ENCODE results near the gene PGGHG.
"Not testable (repeated sequence)": the region's sequence is repeated elsewhere in the genome, so short reads cannot be mapped to it uniquely, and the experiment has no call there.

PGGHG gene

GRCh38 chr11:284105-285020, 4.6 kb upstream of the PGGHG start:
- in situ Hi-C loops (cut with HindIII; ENCODE audit: low sequenced_read_pairs) = no loop called here

GRCh38 chr11:285021-285893, 3.7 kb upstream of the PGGHG start:
- in situ Hi-C loops (cut with HindIII; ENCODE audit: low sequenced_read_pairs) = no loop called here

DNA sequence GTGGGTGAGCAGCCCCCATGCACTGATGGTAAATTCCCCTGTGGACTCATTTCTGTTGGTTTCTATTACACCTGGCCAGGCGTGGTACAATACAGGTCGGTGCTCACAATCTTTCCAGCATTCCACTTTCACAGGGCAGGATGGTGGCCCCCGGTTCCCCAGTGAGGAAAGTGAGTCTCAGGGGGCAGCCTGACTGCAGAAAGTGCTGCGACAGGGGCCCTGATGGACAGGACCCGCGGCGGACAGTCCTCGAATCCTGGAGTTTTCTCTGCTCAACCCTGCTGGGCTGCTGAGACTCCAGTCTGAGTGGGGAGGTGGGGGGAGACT, 3.1 kb upstream of the PGGHG start:
- in situ Hi-C loops (cut with HindIII; ENCODE audit: low sequenced_read_pairs) = no loop called here

- in situ Hi-C loops (cut with HindIII; ENCODE audit: low sequenced_read_pairs) = not testable (repeated sequence)
Measured at GRCh38 chr11:286977-287820, 1.7 kb upstream of the PGGHG start.

- in situ Hi-C loops (cut with HindIII; ENCODE audit: low sequenced_read_pairs) = no loop called here
Measured at GRCh38 chr11:287821-288477, 977 bp upstream of the PGGHG start.

GRCh38 chr11:289398-289711, 429 bp downstream of the PGGHG start:
- in situ Hi-C loops (cut with HindIII; ENCODE audit: low sequenced_read_pairs) = no loop called here

DNA sequence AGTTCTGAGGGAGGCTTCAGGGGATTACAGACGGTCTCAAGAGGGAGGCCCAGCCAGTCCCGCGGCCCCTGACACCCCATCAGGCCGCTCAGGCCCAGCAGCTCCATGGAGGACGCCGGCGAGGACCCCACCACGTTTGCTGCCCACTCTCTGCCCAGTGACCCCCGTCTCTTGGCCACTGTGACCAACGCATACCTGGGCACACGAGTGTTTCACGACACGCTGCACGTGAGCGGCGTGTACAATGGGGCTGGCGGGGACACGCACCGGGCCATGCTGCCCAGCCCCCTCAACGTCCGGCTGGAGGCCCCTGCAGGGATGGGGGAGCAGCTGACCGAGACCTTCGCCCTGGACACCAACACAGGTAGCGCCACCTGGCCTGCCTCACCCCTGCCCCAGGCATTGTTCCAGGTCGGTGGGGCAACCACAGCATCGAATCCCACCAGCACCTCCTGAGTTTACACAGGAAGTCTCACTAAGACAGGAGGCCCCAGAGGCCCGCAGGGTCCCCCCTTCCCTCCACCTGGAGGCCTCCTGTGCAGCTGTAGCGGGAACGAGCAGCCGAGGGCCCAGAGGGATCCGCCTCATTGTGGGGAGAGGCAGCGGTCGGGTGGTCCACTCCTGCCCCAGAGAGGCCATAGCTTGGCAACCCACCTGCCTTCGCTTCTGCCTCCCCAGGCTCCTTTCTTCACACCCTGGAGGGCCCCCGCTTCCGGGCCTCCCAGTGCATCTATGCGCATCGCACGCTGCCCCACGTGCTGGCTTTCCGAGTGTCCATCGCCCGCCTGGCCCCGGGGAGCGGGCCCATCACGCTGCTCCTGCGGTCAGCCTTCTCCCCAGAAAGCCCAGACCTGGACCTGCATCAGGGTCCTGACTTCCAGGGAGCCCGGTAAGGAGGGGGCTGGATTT, 1.0 kb downstream of the PGGHG start:
- in situ Hi-C loops (cut with HindIII; ENCODE audit: low sequenced_read_pairs) = no loop called here

- in situ Hi-C loops (cut with HindIII; ENCODE audit: low sequenced_read_pairs) = no loop called here
Measured at GRCh38 chr11:290621-291231, 1.8 kb downstream of the PGGHG start.

DNA sequence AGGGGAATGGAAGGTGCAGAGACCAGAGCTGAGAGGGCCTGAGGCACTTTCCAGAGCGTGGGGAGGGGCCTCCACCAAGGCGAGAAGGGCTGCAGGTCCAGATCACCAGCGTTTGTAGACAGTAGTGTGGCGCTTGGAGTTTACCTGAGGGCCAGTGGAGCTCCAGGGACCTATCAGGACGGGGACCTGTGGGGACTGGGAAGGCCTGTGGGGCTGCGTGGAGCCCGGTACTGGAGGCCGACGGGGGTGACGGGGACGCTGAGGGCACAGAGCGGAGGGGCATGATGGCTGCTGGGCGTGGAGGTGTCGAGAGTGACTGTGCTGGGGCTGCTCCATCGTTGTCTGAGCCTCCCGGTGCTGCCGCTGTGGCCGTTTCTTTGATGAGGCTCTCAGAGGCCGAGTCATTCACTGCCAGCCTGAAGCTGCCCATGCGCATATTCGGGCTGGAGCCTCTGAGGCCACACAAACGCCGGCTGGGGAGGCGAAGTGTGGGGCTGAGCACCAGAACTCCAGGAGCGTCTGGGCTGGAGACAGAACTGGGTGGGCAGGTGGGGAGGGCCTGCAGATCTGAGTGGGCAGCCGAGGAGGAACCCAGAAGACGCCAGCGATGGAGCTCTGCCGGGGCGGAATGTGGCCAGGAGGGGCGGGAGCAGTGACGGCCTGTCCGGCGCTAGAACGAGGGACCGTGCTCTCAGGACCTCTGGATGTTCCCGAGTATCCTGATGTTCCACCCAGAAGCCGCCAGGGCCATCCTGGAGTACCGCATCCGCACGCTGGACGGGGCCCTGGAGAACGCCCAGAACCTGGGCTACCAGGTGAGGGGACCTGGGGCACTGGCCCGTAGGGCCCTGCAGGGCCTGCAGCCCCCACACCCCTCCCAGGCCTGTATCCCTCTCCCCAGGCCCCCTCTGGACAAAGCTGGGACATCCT, 2.6 kb downstream of the PGGHG start:
- in situ Hi-C loops (cut with HindIII; ENCODE audit: low sequenced_read_pairs) = no loop called here

DNA sequence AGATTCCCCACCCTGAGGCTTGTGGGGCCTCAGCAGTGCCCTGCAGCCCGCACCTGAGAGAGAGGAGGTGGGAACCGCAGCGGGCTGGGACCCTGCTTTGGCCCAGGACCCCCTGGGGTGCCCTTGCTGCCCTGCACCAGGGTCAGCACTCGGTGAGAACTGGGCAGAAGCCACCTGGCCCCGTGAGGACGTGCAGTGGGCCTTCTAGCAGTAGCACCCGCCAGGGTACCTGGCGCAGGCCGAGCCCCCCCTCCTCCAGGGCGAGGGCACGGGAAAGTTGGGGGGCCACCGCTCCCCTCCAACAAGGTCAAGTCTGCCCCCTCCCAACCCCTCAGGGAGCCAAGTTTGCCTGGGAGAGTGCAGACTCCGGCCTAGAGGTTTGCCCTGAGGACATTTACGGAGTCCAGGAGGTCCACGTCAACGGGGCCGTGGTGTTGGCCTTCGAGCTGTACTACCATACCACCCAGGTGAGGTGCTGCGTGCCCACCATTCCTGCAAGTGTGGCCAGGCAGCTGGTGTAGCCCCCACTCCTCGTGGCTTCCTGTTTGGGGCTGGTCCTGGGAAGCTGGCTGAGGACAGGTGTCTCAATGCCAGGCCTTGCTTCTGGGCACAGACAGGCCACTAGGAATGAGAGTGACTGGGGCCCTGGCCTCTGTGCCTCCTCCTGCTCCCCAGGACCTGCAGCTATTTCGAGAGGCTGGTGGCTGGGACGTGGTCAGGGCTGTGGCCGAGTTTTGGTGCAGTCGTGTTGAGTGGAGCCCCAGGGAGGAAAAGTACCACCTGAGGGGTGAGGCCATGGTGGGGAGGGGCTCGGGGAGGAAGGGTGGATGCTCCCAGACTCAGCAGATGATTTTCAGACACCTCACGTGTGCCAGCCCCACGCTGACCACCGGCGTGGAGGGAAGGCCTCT, 3.5 kb downstream of the PGGHG start:
- in situ Hi-C loops (cut with HindIII; ENCODE audit: low sequenced_read_pairs) = no loop called here

GRCh38 chr11:293271-293851, 4.4 kb downstream of the PGGHG start:
- in situ Hi-C loops (cut with HindIII; ENCODE audit: low sequenced_read_pairs) = no loop called here

DNA sequence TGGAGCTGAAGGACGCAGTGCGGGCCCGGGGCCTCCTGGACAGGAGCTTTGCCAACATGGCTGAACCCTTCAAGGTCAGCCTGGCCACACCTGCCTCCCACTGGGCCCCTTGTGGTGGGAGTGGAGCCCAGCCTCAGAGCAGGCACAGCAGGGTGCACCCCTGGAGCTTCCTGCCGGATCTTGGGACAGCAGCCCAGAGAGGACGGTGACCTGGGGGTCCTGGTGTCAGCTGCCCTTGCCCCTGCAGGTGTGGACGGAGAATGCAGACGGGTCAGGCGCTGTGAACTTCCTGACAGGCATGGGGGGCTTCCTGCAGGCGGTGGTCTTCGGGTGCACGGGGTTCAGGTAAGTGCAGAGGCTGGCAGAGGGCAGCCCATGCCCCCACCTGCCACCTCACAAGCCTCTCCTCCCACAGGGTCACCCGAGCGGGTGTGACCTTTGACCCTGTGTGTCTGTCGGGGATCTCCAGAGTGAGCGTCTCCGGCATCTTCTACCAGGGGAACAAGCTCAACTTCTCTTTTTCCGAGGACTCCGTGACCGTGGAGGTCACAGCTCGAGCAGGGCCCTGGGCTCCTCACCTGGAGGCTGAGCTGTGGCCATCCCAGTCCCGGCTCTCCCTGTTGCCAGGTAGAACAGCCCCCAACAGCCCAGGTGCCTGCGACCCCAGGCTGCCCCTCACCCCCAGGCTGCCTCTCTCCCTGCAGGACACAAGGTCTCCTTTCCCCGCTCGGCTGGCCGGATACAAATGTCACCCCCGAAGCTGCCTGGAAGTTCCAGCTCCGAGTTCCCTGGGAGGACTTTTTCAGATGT, 5.1 kb downstream of the PGGHG start:
- in situ Hi-C loops (cut with HindIII; ENCODE audit: low sequenced_read_pairs) = no loop called here

DNA sequence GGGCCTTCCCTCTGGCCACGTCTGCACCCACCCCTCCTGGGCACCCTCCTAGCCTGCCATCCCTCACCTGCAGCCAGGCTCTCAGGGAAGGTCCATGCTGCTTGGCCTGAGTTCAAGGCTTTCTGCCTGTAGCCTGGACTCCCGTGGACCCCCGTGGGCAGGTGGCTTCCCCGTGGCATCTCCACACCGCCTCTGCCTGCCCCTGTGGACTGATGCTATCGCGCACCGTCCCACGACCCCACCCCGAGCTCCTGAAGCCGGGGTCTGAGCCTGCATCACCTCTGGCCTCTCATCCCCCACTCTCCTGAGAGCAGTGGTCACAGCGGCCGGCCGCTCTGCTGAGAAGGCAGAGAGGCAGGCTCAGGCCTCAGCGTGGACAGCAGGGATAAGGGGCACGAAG, 5.9 kb downstream of the PGGHG start:
- in situ Hi-C loops (cut with HindIII; ENCODE audit: low sequenced_read_pairs) = loop anchor here (5.0 kb wide), 1 partner anchor 93 kb away; no protein-coding TSS in a partner anchor

- in situ Hi-C loops (cut with HindIII; ENCODE audit: low sequenced_read_pairs) = loop anchor here (5.0 kb wide), 1 partner anchor 92 kb away; no protein-coding TSS in a partner anchor
Measured at GRCh38 chr11:295351-296170, 6.6 kb downstream of the PGGHG start.

Measured in endothelial cell of hepatic sinusoid (primary cell).